GM19438 (cell line): ENCODE measurements around the gene SF3B4.
"Not testable (repeated sequence)": the region's sequence is repeated elsewhere in the genome, so short reads cannot be mapped to it uniquely, and the experiment has no call there.

Source experiments
- ATAC-seq: cut with Tn5 transposase; IDR thresholded peaks from one replicate; pipeline ENCODE4 v1.9.1; 2021; ENCODE audit warnings: low read depth; ENCODE audit not compliant: unreplicated experiment

The SF3B4 gene

DNA sequence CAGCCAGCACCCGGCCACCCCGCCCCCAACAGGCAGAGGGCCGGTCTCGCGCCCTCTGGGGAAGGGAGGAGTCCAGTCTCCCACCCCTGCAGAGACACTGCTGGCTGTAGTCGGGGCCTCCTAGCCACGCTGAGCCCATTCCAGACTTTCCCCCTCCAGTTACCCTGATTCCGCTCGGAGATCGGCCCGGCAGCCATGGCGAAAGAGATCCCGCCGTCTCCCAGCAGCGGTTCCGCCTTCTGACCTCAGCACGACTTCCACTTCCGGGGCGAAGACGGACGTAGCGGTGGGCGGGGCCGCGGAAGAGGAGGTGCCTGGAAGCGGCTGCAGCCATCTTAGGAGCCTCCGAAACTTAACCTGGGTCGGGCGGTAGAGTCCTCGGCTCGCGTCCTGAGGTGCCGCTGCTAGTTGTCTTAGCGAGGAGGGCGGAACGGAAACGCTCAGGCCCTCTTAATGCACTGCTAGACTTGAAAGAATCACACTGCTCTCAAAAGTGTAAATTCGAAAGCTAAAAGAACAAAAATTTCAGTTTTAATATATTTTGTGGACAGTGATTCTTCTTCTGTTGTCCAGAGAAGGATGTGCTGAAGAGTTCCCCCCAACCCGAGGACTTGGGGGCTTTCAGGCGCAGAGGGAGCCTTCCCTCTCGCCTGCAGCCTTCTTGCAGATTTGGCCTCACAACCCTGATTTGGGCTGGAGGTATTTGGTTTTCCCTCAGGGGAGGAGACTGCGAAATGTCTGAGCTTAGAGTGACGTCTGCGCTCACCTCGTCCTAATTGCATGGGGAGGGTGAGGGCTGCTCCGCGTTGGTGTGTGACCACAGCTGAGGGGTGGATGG, at the start of gene SF3B4:
Gene SF3B4, minus strand, starts transcription at position 241 of the 838 bp plus-strand sequence. Its CDS starts 44 bp downstream, at position 197.
- peak; percentile 91 for ATAC-seq

GRCh38 chr1:149977345-149977744, 49.7 kb upstream of the SF3B4 start:
- no peak for ATAC-seq

DNA sequence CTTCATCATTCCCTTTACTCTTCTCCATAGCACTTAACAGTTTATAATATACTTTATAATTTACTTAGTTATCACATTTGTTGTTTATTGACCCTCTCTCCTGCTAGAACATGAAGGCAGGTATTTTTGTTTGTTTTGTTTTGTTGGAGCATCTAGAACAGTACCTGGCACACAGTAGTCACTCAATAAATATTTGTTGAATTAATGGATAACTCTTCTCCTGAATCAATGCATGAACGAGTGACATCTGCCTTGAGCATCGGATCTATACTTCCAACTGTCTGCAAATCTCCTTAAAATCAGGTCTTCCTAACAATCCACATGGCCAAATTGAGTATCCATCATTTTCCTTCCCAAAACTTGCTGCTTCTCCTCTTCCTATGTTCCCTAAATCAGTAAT, 44.9 kb upstream of the SF3B4 start:
- ATAC-seq: no peak

- no peak for ATAC-seq
Observed at GRCh38 chr1:149967646-149968045, 40.0 kb upstream of the SF3B4 start.

DNA sequence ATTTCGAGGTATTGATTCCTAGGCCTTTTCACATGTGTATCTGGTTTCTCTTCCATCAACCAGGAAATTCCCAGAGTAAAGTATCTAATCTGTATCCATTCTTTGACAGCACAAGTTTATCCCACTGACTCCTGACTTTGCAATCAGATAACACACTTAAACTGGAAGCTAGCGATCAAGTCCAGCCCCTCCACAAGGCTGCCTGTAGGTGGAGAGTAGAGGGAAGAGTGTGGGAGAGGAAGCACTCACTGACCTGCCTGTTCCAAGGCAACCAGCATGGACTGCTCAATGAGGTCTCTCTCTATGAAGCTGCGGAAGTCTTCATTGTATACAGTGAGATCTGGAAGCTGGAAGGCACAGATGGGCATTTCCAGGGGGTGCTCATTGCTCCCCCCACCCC, 39.4 kb upstream of the SF3B4 start:
- ATAC-seq: no peak

GRCh38 chr1:149966405-149966804, 38.8 kb upstream of the SF3B4 start:
- ATAC-seq: no peak

- ATAC-seq: no peak
Observed at GRCh38 chr1:149965440-149965839, 37.8 kb upstream of the SF3B4 start.

DNA sequence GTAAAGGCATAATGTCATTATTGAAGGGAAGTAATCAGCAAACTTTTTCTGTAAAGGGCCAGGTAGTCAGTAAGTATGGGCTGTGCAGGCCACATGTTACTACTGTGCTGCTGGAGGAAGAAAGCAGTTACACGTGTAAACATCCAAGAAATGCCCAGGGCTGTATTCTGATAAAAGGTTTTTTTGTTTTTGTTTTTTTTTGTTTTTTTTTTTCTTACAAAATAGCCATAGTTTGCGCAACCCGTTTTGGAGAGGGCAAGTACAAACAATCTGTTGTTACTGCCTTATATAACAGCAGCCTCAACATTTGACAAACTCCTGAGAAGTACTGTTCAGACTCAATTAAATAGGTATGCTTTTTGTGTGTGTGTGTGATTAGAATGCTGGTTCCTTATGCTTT, 35.8 kb upstream of the SF3B4 start:
- ATAC-seq: no peak

DNA sequence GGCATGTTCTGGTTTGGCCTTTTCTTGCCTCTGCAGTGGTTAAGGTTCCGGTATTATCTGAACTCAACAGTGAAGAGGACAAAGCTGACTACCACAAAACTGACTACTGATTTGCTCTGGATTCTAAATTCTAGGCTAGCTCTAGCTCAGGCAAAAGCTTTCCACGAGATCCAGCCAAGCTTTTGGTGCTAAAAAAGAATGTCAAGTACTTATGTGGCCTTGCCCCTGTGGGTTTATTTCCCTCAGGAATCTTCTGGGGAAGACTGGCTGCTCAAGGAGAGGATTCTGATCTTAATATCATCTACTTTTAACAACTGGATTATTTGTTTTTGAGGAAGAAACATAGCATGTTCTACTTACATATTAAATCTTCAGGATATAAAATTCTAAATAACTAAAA, 35.1 kb upstream of the SF3B4 start:
- ATAC-seq: no peak

DNA sequence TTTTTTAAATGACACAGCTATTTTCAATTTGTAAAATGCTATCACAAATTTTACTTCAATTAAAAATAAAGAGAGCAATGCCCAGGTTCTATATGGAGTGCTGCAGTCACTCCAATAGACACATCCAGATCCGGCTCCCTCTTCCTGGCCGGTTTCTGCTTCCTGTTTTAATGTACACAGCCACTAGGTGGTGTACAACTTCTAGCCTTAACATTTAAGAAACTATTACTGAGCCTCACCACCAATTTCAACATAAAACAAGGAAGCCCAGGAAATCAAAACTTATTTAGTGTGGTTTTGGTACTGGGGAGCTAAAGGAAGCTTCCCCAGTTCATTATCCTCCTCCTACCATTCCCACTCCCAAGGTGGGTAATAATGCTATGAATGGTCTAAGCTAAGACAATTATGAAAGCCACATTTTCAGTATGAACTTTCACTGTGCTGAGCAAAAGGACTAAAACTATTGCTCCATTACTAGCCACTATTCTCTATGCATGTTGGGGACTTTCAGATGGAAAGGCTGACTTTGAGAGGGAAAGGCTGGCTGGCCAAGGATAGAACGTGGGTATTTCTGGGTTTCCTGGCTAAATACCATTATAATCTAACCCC, 34.5 kb upstream of the SF3B4 start:
- no peak for ATAC-seq

DNA sequence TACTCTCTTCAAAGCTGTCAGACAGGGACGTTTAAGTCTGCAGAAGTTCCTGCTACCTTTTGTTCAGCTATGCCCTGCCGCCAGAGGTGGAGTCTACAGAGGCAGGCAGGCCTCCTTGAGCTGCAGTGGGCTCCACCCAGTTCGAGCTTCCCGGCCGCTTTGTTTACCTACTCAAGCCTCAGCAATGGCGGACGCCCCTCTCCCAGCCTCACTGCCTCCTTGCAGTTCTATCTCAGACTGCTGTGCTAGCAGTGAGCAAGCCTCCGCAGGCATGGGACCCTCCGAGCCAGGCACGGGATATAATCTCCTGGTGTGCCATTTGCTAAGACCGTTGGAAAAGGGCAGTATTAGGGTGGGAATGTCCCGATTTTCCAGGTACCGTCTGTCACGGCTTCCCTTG, 29.9 kb upstream of the SF3B4 start:
- not testable (repeated sequence) for ATAC-seq

GRCh38 chr1:149949911-149950310, 22.3 kb upstream of the SF3B4 start:
- ATAC-seq: no peak

DNA sequence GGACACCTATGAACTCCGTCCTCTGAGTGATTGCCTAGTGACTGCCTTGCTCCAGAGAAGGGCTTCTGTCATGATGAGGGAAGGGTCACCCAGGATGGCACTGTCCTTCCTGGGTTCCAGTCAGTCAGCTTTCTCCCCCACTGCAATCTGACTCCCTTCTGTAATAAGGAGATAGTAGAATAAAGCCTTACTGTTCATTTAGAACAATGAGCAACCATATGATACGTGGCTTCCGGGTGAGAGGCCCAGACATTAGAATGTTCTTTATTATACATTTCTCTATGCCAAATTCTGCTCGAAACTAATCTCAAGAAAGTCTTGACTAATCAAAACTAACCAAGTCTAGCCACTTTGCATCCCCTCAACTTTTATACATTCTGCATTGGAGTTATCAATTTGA, 17.6 kb upstream of the SF3B4 start:
- ATAC-seq: no peak

DNA sequence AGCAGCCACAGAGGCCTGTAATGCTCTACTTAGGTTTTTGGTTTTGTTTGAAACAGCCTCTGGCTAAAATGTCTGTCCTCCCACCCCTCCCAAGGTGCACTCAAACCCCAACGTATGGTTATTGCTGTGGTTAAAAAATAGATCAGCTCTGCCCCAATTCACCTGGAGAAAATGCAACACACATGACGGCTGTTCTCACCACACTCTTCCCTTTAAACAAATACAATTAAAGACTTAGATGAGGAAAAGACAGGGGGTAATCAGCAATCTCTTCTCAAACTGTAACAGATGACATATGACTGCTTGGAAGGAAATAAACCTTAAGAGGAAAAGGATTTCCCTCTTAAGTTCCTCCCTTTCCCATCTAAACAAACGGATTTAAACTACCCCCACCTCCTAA, 15.3 kb upstream of the SF3B4 start:
- no peak for ATAC-seq

- ATAC-seq: no peak
Observed at GRCh38 chr1:149942207-149942606, 14.6 kb upstream of the SF3B4 start.

DNA sequence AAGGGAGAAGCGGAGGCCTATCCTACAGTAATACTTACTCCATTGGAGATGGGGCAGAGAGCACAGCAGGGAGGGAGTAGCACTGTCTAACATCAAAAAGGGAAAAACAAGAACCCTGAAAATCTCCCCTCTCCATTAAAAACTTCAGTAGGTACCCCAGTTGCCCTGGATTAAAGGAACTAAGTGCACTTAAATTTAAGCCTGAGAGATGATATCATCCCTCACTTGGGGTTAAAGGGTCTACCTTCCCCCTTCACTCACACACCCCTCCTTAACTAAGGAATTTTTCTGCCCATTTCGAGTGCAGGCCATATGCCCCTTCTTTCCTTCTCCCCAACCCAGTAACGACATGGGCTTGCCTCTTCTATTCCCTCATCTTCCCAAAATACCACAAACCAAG, 12.8 kb upstream of the SF3B4 start:
- no peak for ATAC-seq

DNA sequence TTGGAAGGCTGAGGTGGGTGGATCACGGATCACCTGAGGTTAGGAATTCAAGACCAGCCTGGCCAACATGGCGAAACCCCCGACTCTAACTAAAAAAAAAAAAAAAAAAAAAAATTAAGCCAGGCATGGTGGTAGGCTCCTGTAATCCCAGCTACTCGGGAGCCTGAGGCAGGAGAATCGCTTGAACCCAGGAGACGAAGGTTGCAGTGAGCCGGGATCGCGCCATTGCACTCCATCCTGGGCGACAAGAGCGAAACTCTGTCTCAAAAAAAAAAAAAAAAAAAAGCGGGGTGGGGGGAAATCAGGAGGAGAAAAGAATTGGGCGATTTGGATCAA, 11.0 kb upstream of the SF3B4 start:
- not testable (repeated sequence) for ATAC-seq

- ATAC-seq: no peak
Observed at GRCh38 chr1:149937759-149938158, 10.2 kb upstream of the SF3B4 start.

- no peak for ATAC-seq
Observed at GRCh38 chr1:149936992-149937705, 9.5 kb upstream of the SF3B4 start.

GRCh38 chr1:149936170-149936991, 8.8 kb upstream of the SF3B4 start, which contains the start of gene MTMR11:
TSS of gene MTMR11 (minus strand) at chr1:149936879. CDS start at chr1:149936647, 232 bp downstream.
- no peak for ATAC-seq

DNA sequence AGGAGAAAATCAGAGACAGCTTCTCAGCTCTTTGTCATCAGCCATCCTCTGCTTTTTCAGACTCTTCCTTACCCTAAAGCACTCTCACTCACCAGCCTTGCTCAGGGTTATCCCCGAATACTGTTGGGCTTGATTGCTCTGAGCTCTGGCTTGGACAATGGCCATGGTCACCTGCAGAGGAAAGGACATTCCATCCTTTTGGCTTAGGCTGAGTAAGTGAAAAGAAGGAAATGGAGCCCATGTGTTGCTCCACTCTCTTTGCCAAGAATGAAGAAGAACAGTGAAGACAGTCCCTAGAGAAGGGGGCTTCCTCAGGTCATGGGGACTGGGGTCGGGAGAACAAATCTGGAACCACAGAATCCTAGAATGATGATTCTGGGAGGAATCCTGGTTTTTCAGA, 6.8 kb upstream of the SF3B4 start:
- no peak for ATAC-seq
